Activated B cell treated with CpG ODN at 0.5 μM for 24 hours (primary cell): Measurements from ENCODE around the gene WSCD1. TPM values are rescaled to one million over a fixed set of nuclear protein-coding genes. Genes with fewer than 3 reads are reported as not detected.

ENCODE experiments used
- ATAC-seq: fragments of 200-7000 bp; cut with Tn5 transposase; one replicate; pipeline ENCODE4 v1.10.0; 2021; ENCODE audit warnings: low read depth, mild to moderate bottlenecking, moderate library complexity
- CTCF ChIA-PET: fragments of 350-600 bp; sonication (Branson Sonifier 250); formaldehyde crosslinking; loops from one replicate; lab custom pipeline; 2021; ENCODE audit warnings: antibody characterized with exemption; lab: Charles Lee
- POLR2A ChIA-PET: fragments of 350-600 bp; sonication (Branson Sonifier 250); formaldehyde crosslinking; loops from one replicate; lab custom pipeline; 2021; ENCODE audit warnings: antibody characterized with exemption; lab: Charles Lee
- DNase-seq: peaks from one replicate; pipeline ENCODE4 v3.0.0; 2022
- H3K27ac Mint-ChIP-seq: one replicate; pipeline ENCODE4 v1.8.0; 2020; ENCODE audit warnings: mixed read lengths
- H3K27me3 Mint-ChIP-seq: one replicate; pipeline ENCODE4 v1.8.0; 2021; ENCODE audit warnings: mixed read lengths
- H3K36me3 Mint-ChIP-seq: one replicate; pipeline ENCODE4 v1.8.0; 2021; ENCODE audit warnings: low read depth, mixed read lengths
- H3K4me1 Mint-ChIP-seq: one replicate; pipeline ENCODE4 v1.8.0; 2021; ENCODE audit warnings: mixed read lengths
- H3K4me3 Mint-ChIP-seq: one replicate; pipeline ENCODE4 v1.8.0; 2020; ENCODE audit warnings: mild to moderate bottlenecking, mixed read lengths
- H3K9me3 Mint-ChIP-seq: one replicate; pipeline ENCODE4 v1.8.0; 2020; ENCODE audit warnings: mixed read lengths
- CTCF ChIP-seq: fragments of 200-600 bp; IDR thresholded peaks from one replicate; pipeline ENCODE4 v1.8.0; 2022; ENCODE audit warnings: antibody characterized with exemption, mild to moderate bottlenecking
- intact Hi-C: fragments of 100-400 bp; cut with micrococcal nuclease; formaldehyde crosslinking; loops from one replicate; pipeline ENCODE4 v1.15.1; 2024
- total RNA-seq: library from RNA; stranded (reverse); gene quantifications from 2 replicates; pipeline ENCODE4 v1.2.3, GENCODE V29; 2022

WSCD1 gene
- total RNA-seq, 1 donor from 2014 or later: not detected

GRCh38 chr17:6099492-6099891 lies 29.3 kb downstream of the WSCD1 start:
- Mint-ChIP-seq H3K36me3 (no peaks in the 10 kb centered on the region), H3K4me3 (no peak overlapping the region), H3K9me3 (no peaks in the 10 kb centered on the region), H3K27me3 (no peaks in the 10 kb centered on the region), H3K27ac (no peak overlapping the region), H3K4me1 (no peaks in the 10 kb centered on the region)
- ATAC-seq (no peak), DNase-seq (no peak)
- intact Hi-C loops: no loop called here
- ChIA-PET POLR2A (no interaction called here), CTCF (no interaction called here)
- TF ChIP-seq CTCF: no peak

- no peak for ATAC-seq
- no peaks in the 10 kb centered on the region for H3K36me3 Mint-ChIP-seq
- POLR2A ChIA-PET: no interaction called here
- no peaks in the 10 kb centered on the region for H3K9me3 Mint-ChIP-seq
- TF ChIP-seq CTCF: no peak
- H3K27me3 Mint-ChIP-seq: no peaks in the 10 kb centered on the region
- intact Hi-C loops: no loop called here
- no peak overlapping the region for H3K4me3 Mint-ChIP-seq
- no peak for DNase-seq
- CTCF ChIA-PET: no interaction called here
- H3K27ac Mint-ChIP-seq: no peak overlapping the region
- no peaks in the 10 kb centered on the region for H3K4me1 Mint-ChIP-seq
Measured at GRCh38 chr17:6100146-6100545, 30.0 kb downstream of the WSCD1 start.

- Mint-ChIP-seq H3K27me3 (no peaks in the 10 kb centered on the region), H3K4me1 (no peaks in the 10 kb centered on the region), H3K9me3 (no peaks in the 10 kb centered on the region), H3K4me3 (no peak overlapping the region), H3K36me3 (no peaks in the 10 kb centered on the region), H3K27ac (no peak overlapping the region)
- TF ChIP-seq CTCF: no peak
- ChIA-PET CTCF (no interaction called here), POLR2A (no interaction called here)
- DNase-seq (no peak), ATAC-seq (no peak)
- intact Hi-C loops: no loop called here
Measured at GRCh38 chr17:6100891-6101500, 30.8 kb downstream of the WSCD1 start.

- ChIA-PET CTCF (no interaction called here), POLR2A (no interaction called here)
- intact Hi-C loops: no loop called here
- TF ChIP-seq CTCF: no peak
- DNase-seq (no peak), ATAC-seq (no peak)
- Mint-ChIP-seq H3K4me1 (no peaks in the 10 kb centered on the region), H3K27ac (no peak overlapping the region), H3K4me3 (no peak overlapping the region), H3K27me3 (peaks cover 3% of the 10 kb centered on the region), H3K36me3 (no peaks in the 10 kb centered on the region), H3K9me3 (peaks cover 3% of the 10 kb centered on the region)
Measured at GRCh38 chr17:6101706-6102105, 31.5 kb downstream of the WSCD1 start.

GRCh38 chr17:6102615-6103014 lies 32.4 kb downstream of the WSCD1 start:
- no peaks in the 10 kb centered on the region for H3K36me3 Mint-ChIP-seq
- no peak overlapping the region for H3K27ac Mint-ChIP-seq
- DNase-seq (no peak), ATAC-seq (no peak)
- peaks cover 3% of the 10 kb centered on the region for H3K9me3 Mint-ChIP-seq
- CTCF ChIA-PET: no interaction called here
- H3K4me3 Mint-ChIP-seq: no peak overlapping the region
- no peak for TF ChIP-seq CTCF
- H3K4me1 Mint-ChIP-seq: no peaks in the 10 kb centered on the region
- POLR2A ChIA-PET: no interaction called here
- intact Hi-C loops: no loop called here
- H3K27me3 Mint-ChIP-seq: peaks cover 4% of the 10 kb centered on the region
